ENCODE measurements around the gene ITPRIPL1.

Gene ITPRIPL1

GRCh38 chr2:96324721-96325040, 436 bp upstream of the ITPRIPL1 start:
- no peak for FAIRE-seq

- no peak for FAIRE-seq
Observed at GRCh38 chr2:96325884-96326255, 753 bp downstream of the ITPRIPL1 start.

- FAIRE-seq: no peak
Observed at GRCh38 chr2:96326564-96326963, 1.4 kb downstream of the ITPRIPL1 start.

- no peak for FAIRE-seq
Observed at GRCh38 chr2:96326990-96327820, 2.1 kb downstream of the ITPRIPL1 start.

- FAIRE-seq: no peak
Observed at GRCh38 chr2:96329456-96329855, 4.3 kb downstream of the ITPRIPL1 start.

GRCh38 chr2:96329874-96330273, 4.8 kb downstream of the ITPRIPL1 start:
- FAIRE-seq: no peak

- no peak for FAIRE-seq
Observed at GRCh38 chr2:96330407-96330806, 5.3 kb downstream of the ITPRIPL1 start.

- no peak for FAIRE-seq
Observed at GRCh38 chr2:96333708-96334107, 8.6 kb downstream of the ITPRIPL1 start.

GRCh38 chr2:96336104-96336775, 11.1 kb downstream of the ITPRIPL1 start:
- no peak for FAIRE-seq

GRCh38 chr2:96336873-96337272, 11.8 kb downstream of the ITPRIPL1 start:
- FAIRE-seq: no peak

- no peak for FAIRE-seq
Observed at GRCh38 chr2:96340493-96341414, 15.6 kb downstream of the ITPRIPL1 start.

- no peak for FAIRE-seq
Observed at GRCh38 chr2:96341641-96342040, 16.5 kb downstream of the ITPRIPL1 start.

- no peak for FAIRE-seq
Observed at GRCh38 chr2:96342085-96342484, 17.0 kb downstream of the ITPRIPL1 start.

GRCh38 chr2:96344011-96344410, 18.9 kb downstream of the ITPRIPL1 start:
- FAIRE-seq: no peak

GRCh38 chr2:96345438-96345837, 20.3 kb downstream of the ITPRIPL1 start:
- no peak for FAIRE-seq

GRCh38 chr2:96345868-96346462, 20.8 kb downstream of the ITPRIPL1 start:
- FAIRE-seq: no peak

GRCh38 chr2:96347395-96347794, 22.3 kb downstream of the ITPRIPL1 start:
- FAIRE-seq: no peak

GRCh38 chr2:96353032-96353561, 28.0 kb downstream of the ITPRIPL1 start:
- FAIRE-seq: no peak

GRCh38 chr2:96353606-96354101, 28.5 kb downstream of the ITPRIPL1 start:
- FAIRE-seq: no peak

GRCh38 chr2:96354492-96354891, 29.4 kb downstream of the ITPRIPL1 start:
- FAIRE-seq: no peak

- no peak for FAIRE-seq
Observed at GRCh38 chr2:96356889-96357288, 31.8 kb downstream of the ITPRIPL1 start.

- no peak for FAIRE-seq
Observed at GRCh38 chr2:96359310-96359709, 34.2 kb downstream of the ITPRIPL1 start.

All from colon (tissue), 2 donors.